Ishikawa (cell line): ENCODE measurements around the gene HS3ST3A1.

Experiments used
- EP300 ChIP-seq: IDR thresholded peaks from 2 replicates; pipeline ENCODE4 v1.6.1; 2012; ENCODE audit warnings: borderline replicate concordance
- FOXM1 ChIP-seq: IDR thresholded peaks from 2 replicates; pipeline ENCODE4 v1.6.1; 2012; ENCODE audit warnings: low read depth, borderline replicate concordance
- RAD21 ChIP-seq: IDR thresholded peaks from 2 replicates; pipeline ENCODE4 v1.6.1; 2012; ENCODE audit warnings: low read depth
- TAF1 ChIP-seq: IDR thresholded peaks from 2 replicates; pipeline ENCODE4 v1.6.1; 2012; ENCODE audit warnings: low read depth, mild to moderate bottlenecking
- TEAD4 ChIP-seq: IDR thresholded peaks from 2 replicates; pipeline ENCODE4 v1.6.1; 2012
- YY1 ChIP-seq: IDR thresholded peaks from 2 replicates; pipeline ENCODE4 v1.6.1; 2012; ENCODE audit warnings: low read depth
- TF ChIP-seq, protein P1 (sequence below): IDR thresholded peaks from 2 replicates; pipeline ENCODE4 v1.6.1; 2012; ENCODE audit warnings: low read depth, mild to moderate bottlenecking
- TF ChIP-seq, protein P2 (sequence below): IDR thresholded peaks from 2 replicates; pipeline ENCODE4 v1.6.1; 2012

DNA sequence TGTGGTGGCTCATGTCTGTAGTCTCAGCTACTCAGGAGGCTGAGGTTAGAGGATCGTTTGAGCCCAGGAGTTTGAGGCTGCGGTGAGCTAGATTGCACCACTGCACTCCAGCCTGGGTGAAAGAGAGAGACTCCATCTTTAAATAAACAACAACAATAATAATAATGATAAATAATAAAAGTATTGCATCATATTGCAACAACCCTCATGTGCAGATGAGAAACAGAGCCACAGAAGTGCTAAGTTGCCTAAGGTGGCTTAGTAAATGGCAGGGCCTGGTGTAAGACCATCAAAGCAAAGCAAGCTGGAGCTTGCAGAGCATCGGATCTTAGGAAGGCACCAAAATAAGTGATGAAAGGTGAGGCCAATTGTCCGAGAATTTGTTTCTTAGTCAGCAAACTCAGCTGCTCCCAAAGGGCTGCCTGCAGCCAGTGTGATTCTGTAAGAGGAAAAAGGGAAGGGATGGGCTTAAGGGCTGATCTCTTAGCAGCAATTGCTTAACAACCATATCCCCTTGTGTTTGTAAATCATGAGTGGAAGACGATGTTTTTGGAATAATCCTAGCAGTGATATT, 45.3 kb upstream of the HS3ST3A1 start:
- TF ChIP-seq TAF1: no peak
- TF ChIP-seq, protein P1, sequence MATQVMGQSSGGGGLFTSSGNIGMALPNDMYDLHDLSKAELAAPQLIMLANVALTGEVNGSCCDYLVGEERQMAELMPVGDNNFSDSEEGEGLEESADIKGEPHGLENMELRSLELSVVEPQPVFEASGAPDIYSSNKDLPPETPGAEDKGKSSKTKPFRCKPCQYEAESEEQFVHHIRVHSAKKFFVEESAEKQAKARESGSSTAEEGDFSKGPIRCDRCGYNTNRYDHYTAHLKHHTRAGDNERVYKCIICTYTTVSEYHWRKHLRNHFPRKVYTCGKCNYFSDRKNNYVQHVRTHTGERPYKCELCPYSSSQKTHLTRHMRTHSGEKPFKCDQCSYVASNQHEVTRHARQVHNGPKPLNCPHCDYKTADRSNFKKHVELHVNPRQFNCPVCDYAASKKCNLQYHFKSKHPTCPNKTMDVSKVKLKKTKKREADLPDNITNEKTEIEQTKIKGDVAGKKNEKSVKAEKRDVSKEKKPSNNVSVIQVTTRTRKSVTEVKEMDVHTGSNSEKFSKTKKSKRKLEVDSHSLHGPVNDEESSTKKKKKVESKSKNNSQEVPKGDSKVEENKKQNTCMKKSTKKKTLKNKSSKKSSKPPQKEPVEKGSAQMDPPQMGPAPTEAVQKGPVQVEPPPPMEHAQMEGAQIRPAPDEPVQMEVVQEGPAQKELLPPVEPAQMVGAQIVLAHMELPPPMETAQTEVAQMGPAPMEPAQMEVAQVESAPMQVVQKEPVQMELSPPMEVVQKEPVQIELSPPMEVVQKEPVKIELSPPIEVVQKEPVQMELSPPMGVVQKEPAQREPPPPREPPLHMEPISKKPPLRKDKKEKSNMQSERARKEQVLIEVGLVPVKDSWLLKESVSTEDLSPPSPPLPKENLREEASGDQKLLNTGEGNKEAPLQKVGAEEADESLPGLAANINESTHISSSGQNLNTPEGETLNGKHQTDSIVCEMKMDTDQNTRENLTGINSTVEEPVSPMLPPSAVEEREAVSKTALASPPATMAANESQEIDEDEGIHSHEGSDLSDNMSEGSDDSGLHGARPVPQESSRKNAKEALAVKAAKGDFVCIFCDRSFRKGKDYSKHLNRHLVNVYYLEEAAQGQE: no peak
- no peak for TF ChIP-seq EP300
- TF ChIP-seq, protein P2, sequence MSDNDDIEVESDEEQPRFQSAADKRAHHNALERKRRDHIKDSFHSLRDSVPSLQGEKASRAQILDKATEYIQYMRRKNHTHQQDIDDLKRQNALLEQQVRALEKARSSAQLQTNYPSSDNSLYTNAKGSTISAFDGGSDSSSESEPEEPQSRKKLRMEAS: no peak
- no peak for TF ChIP-seq TEAD4
- no peak for TF ChIP-seq RAD21
- no peak for TF ChIP-seq FOXM1
- no peak for TF ChIP-seq YY1
